ENCODE measurements around the gene NSG1. TPM values are rescaled to one million over a fixed set of nuclear protein-coding genes. Genes with fewer than 3 reads are reported as not detected.

The NSG1 gene
- total RNA-seq, 1 donor from 2014 or later, result 58.5 TPM

GRCh38 chr4:4374388-4375098, 12.4 kb upstream of the NSG1 start:
- ATAC-seq, result no peak

GRCh38 chr4:4376074-4376473, 10.8 kb upstream of the NSG1 start:
- ATAC-seq, result no peak

GRCh38 chr4:4377191-4377590, 9.7 kb upstream of the NSG1 start:
- ATAC-seq, result no peak

GRCh38 chr4:4377732-4378460, 9.0 kb upstream of the NSG1 start:
- no peak for ATAC-seq

GRCh38 chr4:4379540-4380087, 7.3 kb upstream of the NSG1 start:
- ATAC-seq, result no peak

- no peak for ATAC-seq
Observed at GRCh38 chr4:4383085-4383484, 3.8 kb upstream of the NSG1 start.

GRCh38 chr4:4384837-4385236, 2.1 kb upstream of the NSG1 start:
- peak; percentile 26 for ATAC-seq

- no peak for ATAC-seq
Observed at GRCh38 chr4:4385729-4386295, 1.1 kb upstream of the NSG1 start.

GRCh38 chr4:4386296-4386735, 586 bp upstream of the NSG1 start:
- peak; percentile 67 for ATAC-seq

- peak; percentile 17 for ATAC-seq
Observed at GRCh38 chr4:4387531-4388310, 819 bp downstream of the NSG1 start.

- no peak for ATAC-seq
Observed at GRCh38 chr4:4388311-4388790, 1.4 kb downstream of the NSG1 start.

GRCh38 chr4:4388836-4389575, 2.1 kb downstream of the NSG1 start:
- no peak for ATAC-seq

- no peak for ATAC-seq
Observed at GRCh38 chr4:4390046-4390445, 3.1 kb downstream of the NSG1 start.

- ATAC-seq, result no peak
Observed at GRCh38 chr4:4390515-4391240, 3.8 kb downstream of the NSG1 start.

- no peak for ATAC-seq
Observed at GRCh38 chr4:4391866-4392265, 5.0 kb downstream of the NSG1 start.

- peak; percentile 89 for ATAC-seq
Observed at GRCh38 chr4:4392501-4393183, 5.7 kb downstream of the NSG1 start.

- peak; percentile 34 for ATAC-seq
Observed at GRCh38 chr4:4394644-4395043, 7.7 kb downstream of the NSG1 start.

- no peak for ATAC-seq
Observed at GRCh38 chr4:4395371-4395770, 8.5 kb downstream of the NSG1 start.

GRCh38 chr4:4395849-4396627, 9.1 kb downstream of the NSG1 start:
- ATAC-seq, result no peak

All from esophagus mucosa (tissue), 1 donor.